Measurements from ENCODE around the gene ACBD6. TPM values are rescaled to one million over a fixed set of nuclear protein-coding genes. Genes with fewer than 3 reads are reported as not detected.

ACBD6 gene
- total RNA-seq, 1 experiment from 2014 or later, result 74.0 TPM

- Histone ChIP-seq H3K4me1 (ENCODE audit: low read length) (no peaks in the 10 kb centered on the region), H3K27me3 (ENCODE audit: low read length) (no peaks in the 10 kb centered on the region), H3K36me3 (ENCODE audit: insufficient read depth, low read length) (no peaks in the 10 kb centered on the region)
Observed at GRCh38 chr1:180275726-180276125, 226.7 kb downstream of the ACBD6 start.

GRCh38 chr1:180274221-180274620, 228.2 kb downstream of the ACBD6 start:
- no peak overlapping the region for H3K4me3 ChIP-seq (ENCODE audit: low read length)
- H3K9ac ChIP-seq (ENCODE audit: low read length), result no peak overlapping the region
- no peaks in the 10 kb centered on the region for H4K20me1 ChIP-seq (ENCODE audit: insufficient read depth, low read depth, low read length)
- H3K27me3 ChIP-seq (ENCODE audit: low read length), result no peaks in the 10 kb centered on the region
- H3K4me2 ChIP-seq (ENCODE audit: low read depth, low read length, poor library complexity, severe bottlenecking), result no peak overlapping the region
- DNase-seq, result no peak
- H3K27ac ChIP-seq (ENCODE audit: low read length), result no peak overlapping the region
- H3K36me3 ChIP-seq (ENCODE audit: insufficient read depth, low read length), result no peaks in the 10 kb centered on the region
- H3K79me2 ChIP-seq (ENCODE audit: low read length), result no peaks in the 10 kb centered on the region
- no peaks in the 10 kb centered on the region for H3K9me2 ChIP-seq (replicated peaks; ENCODE audit: insufficient read depth, low read length)
- no peaks in the 10 kb centered on the region for H3K9me3 ChIP-seq (ENCODE audit: low read length)
- no peaks in the 10 kb centered on the region for H3K4me1 ChIP-seq (ENCODE audit: low read length)
- no peak overlapping the region for H2AFZ ChIP-seq (ENCODE audit: low read length)

More at GRCh38 chr1:180275726-180276125, 226.7 kb downstream of the ACBD6 start:
- no peaks in the 10 kb centered on the region for H4K20me1 ChIP-seq (ENCODE audit: insufficient read depth, low read depth, low read length)
- H2AFZ ChIP-seq (ENCODE audit: low read length), result no peak overlapping the region
- H3K79me2 ChIP-seq (ENCODE audit: low read length), result no peaks in the 10 kb centered on the region
- H3K4me3 ChIP-seq (ENCODE audit: low read length), result no peak overlapping the region
- no peak overlapping the region for H3K4me2 ChIP-seq (ENCODE audit: low read depth, low read length, poor library complexity, severe bottlenecking)
- no peak overlapping the region for H3K27ac ChIP-seq (ENCODE audit: low read length)
- H3K9ac ChIP-seq (ENCODE audit: low read length), result no peak overlapping the region
- H3K9me3 ChIP-seq (ENCODE audit: low read length), result no peaks in the 10 kb centered on the region
- DNase-seq, result no peak
- no peaks in the 10 kb centered on the region for H3K9me2 ChIP-seq (replicated peaks; ENCODE audit: insufficient read depth, low read length)

- Histone ChIP-seq H3K4me3 (ENCODE audit: low read length) (no peak overlapping the region), H3K9me2 (replicated peaks; ENCODE audit: insufficient read depth, low read length) (no peaks in the 10 kb centered on the region), H4K20me1 (ENCODE audit: insufficient read depth, low read depth, low read length) (no peaks in the 10 kb centered on the region), H3K4me2 (ENCODE audit: low read depth, low read length, poor library complexity, severe bottlenecking) (no peak overlapping the region), H3K79me2 (ENCODE audit: low read length) (no peaks in the 10 kb centered on the region), H3K4me1 (ENCODE audit: low read length) (no peaks in the 10 kb centered on the region), H3K9ac (ENCODE audit: low read length) (no peak overlapping the region), H3K27ac (ENCODE audit: low read length) (no peak overlapping the region), H3K27me3 (ENCODE audit: low read length) (no peaks in the 10 kb centered on the region), H3K9me3 (ENCODE audit: low read length) (no peaks in the 10 kb centered on the region), H2AFZ (ENCODE audit: low read length) (no peak overlapping the region), H3K36me3 (ENCODE audit: insufficient read depth, low read length) (no peaks in the 10 kb centered on the region)
- DNase-seq, result no peak
Observed at GRCh38 chr1:180273066-180273465, 229.3 kb downstream of the ACBD6 start.

- no peaks in the 10 kb centered on the region for H3K9me2 ChIP-seq (replicated peaks; ENCODE audit: insufficient read depth, low read length)
- DNase-seq, result no peak
- H3K4me2 ChIP-seq (ENCODE audit: low read depth, low read length, poor library complexity, severe bottlenecking), result no peak overlapping the region
- no peaks in the 10 kb centered on the region for H4K20me1 ChIP-seq (ENCODE audit: insufficient read depth, low read depth, low read length)
- H3K36me3 ChIP-seq (ENCODE audit: insufficient read depth, low read length), result no peaks in the 10 kb centered on the region
- H3K79me2 ChIP-seq (ENCODE audit: low read length), result no peaks in the 10 kb centered on the region
- no peaks in the 10 kb centered on the region for H3K9me3 ChIP-seq (ENCODE audit: low read length)
- no peak overlapping the region for H3K4me3 ChIP-seq (ENCODE audit: low read length)
- no peaks in the 10 kb centered on the region for H3K4me1 ChIP-seq (ENCODE audit: low read length)
- no peaks in the 10 kb centered on the region for H3K27me3 ChIP-seq (ENCODE audit: low read length)
- no peak overlapping the region for H2AFZ ChIP-seq (ENCODE audit: low read length)
- no peak overlapping the region for H3K27ac ChIP-seq (ENCODE audit: low read length)
- H3K9ac ChIP-seq (ENCODE audit: low read length), result no peak overlapping the region
Observed at GRCh38 chr1:180272395-180272794, 230.0 kb downstream of the ACBD6 start.

DNA sequence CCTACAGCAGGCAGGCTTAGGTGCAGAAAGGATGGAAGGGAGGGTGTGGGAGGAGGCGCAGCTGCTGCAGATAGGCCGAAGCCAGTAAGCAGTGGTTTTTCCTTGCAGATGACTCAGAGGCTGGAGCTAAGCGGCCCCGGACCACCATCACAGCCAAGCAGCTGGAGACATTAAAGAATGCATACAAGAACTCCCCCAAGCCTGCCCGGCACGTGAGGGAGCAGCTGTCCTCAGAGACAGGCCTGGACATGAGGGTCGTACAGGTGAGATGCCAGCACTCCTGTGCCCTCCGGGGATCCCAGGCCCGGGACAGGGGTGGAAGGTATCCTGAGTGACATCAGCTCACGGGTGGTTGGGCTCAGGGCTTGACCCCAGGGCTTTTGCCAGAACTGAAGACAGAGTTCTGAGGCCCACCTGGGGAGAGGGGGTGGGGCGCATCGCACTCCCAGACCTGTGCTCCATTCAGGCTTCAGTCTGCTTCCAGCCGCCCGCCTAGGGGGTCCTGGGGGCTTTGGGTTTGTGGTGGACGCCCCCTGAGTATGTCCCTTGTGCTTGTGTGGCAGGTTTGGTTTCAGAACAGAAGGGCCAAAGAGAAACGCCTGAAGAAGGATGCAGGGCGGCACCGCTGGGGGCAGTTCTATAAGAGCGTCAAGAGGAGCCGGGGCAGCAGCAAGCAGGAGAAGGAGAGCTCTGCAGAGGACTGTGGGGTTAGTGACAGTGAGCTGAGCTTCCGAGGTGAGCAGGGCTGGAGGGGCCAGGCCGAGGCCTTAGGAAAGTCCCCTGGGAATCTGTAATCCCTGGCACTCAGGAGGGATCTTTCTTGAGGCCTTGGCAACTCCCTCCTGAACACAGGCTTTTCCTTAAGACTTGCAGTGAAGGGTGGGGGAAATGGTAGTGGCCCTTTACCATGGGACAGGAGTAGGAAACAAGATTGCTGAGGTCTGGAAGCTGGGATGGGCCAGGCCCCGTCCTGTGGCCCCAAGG, 230.8 kb downstream of the ACBD6 start:
- no peaks in the 10 kb centered on the region for H3K36me3 ChIP-seq (ENCODE audit: insufficient read depth, low read length)
- no peaks in the 10 kb centered on the region for H3K79me2 ChIP-seq (ENCODE audit: low read length)
- no peak overlapping the region for H3K4me2 ChIP-seq (ENCODE audit: low read depth, low read length, poor library complexity, severe bottlenecking)
- DNase-seq, result no peak
- no peak overlapping the region for H3K27ac ChIP-seq (ENCODE audit: low read length)
- H3K9ac ChIP-seq (ENCODE audit: low read length), result no peak overlapping the region
- no peak overlapping the region for H2AFZ ChIP-seq (ENCODE audit: low read length)
- H4K20me1 ChIP-seq (ENCODE audit: insufficient read depth, low read depth, low read length), result no peaks in the 10 kb centered on the region
- no peaks in the 10 kb centered on the region for H3K4me1 ChIP-seq (ENCODE audit: low read length)
- no peak overlapping the region for H3K4me3 ChIP-seq (ENCODE audit: low read length)
- H3K9me3 ChIP-seq (ENCODE audit: low read length), result no peaks in the 10 kb centered on the region
- no peaks in the 10 kb centered on the region for H3K27me3 ChIP-seq (ENCODE audit: low read length)
- H3K9me2 ChIP-seq (replicated peaks; ENCODE audit: insufficient read depth, low read length), result no peaks in the 10 kb centered on the region

GRCh38 chr1:180270530-180271271, 231.7 kb downstream of the ACBD6 start:
- Histone ChIP-seq H3K4me2 (ENCODE audit: low read depth, low read length, poor library complexity, severe bottlenecking) (no peak overlapping the region), H2AFZ (ENCODE audit: low read length) (no peak overlapping the region), H3K36me3 (ENCODE audit: insufficient read depth, low read length) (no peaks in the 10 kb centered on the region), H3K9me2 (replicated peaks; ENCODE audit: insufficient read depth, low read length) (no peaks in the 10 kb centered on the region), H3K4me1 (ENCODE audit: low read length) (no peaks in the 10 kb centered on the region), H4K20me1 (ENCODE audit: insufficient read depth, low read depth, low read length) (no peaks in the 10 kb centered on the region), H3K9ac (ENCODE audit: low read length) (no peak overlapping the region), H3K79me2 (ENCODE audit: low read length) (no peaks in the 10 kb centered on the region), H3K9me3 (ENCODE audit: low read length) (no peaks in the 10 kb centered on the region), H3K27ac (ENCODE audit: low read length) (no peak overlapping the region), H3K27me3 (ENCODE audit: low read length) (no peaks in the 10 kb centered on the region), H3K4me3 (ENCODE audit: low read length) (no peak overlapping the region)
- DNase-seq, result no peak

DNA sequence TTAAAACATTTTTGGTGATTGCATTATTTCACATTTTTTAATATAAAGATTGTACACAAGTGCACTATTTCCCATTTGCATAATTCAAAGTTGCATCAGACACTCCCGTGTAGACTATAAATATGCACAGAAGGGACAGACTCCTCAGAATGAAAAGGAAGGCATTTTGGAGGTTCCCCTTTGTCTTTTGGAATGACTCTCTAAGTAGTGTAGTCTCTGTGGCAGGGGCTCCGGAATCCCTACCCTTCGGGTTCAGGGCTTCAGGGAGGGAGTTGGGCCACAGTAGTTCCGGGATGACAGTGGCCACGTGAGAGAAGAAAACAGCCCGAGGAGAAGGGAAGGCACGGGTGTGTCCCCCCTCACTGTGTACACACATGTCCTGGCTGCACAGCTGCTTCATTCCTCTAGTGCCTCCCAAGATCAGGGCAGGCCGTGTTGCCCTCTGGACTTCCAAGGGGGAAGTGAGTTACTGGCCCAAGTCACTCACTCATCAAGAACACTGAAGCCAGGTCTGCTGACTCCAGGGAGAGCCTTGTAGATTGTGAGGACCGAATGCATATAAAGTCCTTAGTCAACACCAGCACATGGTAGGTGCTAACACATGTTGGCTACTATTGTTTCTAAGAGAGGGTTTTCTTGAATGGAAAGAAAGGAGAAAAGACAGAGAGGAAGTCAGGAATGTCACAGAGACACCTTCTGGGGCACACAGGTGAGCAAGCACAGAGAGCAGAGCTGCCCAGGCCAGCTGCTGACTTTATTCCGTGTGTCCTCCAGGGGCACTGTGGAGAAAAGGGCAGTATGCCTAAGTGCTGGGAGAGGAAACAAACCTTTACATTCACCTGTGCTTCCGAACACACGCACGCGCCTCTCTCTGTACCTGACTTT, 232.5 kb downstream of the ACBD6 start:
- Histone ChIP-seq H3K79me2 (ENCODE audit: low read length) (no peaks in the 10 kb centered on the region), H3K27me3 (ENCODE audit: low read length) (no peaks in the 10 kb centered on the region), H3K9ac (ENCODE audit: low read length) (no peak overlapping the region), H3K4me2 (ENCODE audit: low read depth, low read length, poor library complexity, severe bottlenecking) (no peak overlapping the region), H3K36me3 (ENCODE audit: insufficient read depth, low read length) (no peaks in the 10 kb centered on the region), H4K20me1 (ENCODE audit: insufficient read depth, low read depth, low read length) (no peaks in the 10 kb centered on the region), H3K27ac (ENCODE audit: low read length) (no peak overlapping the region), H3K4me1 (ENCODE audit: low read length) (no peaks in the 10 kb centered on the region), H3K4me3 (ENCODE audit: low read length) (no peak overlapping the region), H3K9me2 (replicated peaks; ENCODE audit: insufficient read depth, low read length) (no peaks in the 10 kb centered on the region), H2AFZ (ENCODE audit: low read length) (no peak overlapping the region), H3K9me3 (ENCODE audit: low read length) (no peaks in the 10 kb centered on the region)
- DNase-seq, result no peak

Data from Karpas-422 (cell line).